ENCODE data around the gene COL9A1.

DNA sequence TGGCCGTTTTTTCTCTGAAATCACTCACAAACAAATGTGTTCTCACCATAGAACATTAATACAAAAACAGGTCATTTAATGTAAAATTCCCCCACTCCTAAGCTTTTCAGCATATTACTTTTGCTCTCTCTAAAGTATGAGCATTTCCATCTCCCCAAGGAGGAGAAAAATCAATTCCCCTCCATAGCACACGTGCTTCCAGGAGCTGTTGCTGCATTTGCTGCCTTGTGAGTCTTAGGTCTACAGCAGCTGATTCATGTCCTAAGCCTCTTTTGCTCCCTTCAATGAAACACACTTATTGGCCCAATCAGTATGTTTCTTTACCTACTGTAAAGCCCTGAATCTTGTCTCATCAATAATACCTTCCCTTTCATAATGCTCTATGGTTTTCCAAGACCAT is 6.4 kb upstream of the COL9A1 start:
- TF ChIP-seq YY1 (IDR thresholded peaks at IDR 0.05; ENCODE audit: low read depth) (no peak), GABPA (IDR thresholded peaks at IDR 0.05; ENCODE audit: low read depth) (no peak), CTCF (IDR thresholded peaks at IDR 0.05) (no peak), CHD2 (IDR thresholded peaks at IDR 0.05; ENCODE audit: low read length, partially characterized antibody) (no peak), TCF12 (IDR thresholded peaks at IDR 0.05) (no peak), USF2 (IDR thresholded peaks at IDR 0.05; ENCODE audit: borderline replicate concordance, low read depth, low read length) (no peak), NRF1 (IDR thresholded peaks at IDR 0.05; ENCODE audit: low read depth, low read length) (no peak)
- TF ChIP-seq, protein P1, sequence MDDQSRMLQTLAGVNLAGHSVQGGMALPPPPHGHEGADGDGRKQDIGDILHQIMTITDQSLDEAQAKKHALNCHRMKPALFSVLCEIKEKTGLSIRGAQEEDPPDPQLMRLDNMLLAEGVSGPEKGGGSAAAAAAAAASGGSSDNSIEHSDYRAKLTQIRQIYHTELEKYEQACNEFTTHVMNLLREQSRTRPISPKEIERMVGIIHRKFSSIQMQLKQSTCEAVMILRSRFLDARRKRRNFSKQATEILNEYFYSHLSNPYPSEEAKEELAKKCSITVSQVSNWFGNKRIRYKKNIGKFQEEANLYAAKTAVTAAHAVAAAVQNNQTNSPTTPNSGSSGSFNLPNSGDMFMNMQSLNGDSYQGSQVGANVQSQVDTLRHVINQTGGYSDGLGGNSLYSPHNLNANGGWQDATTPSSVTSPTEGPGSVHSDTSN (IDR thresholded peaks at IDR 0.05) = no peak
- TF ChIP-seq, protein P2, sequence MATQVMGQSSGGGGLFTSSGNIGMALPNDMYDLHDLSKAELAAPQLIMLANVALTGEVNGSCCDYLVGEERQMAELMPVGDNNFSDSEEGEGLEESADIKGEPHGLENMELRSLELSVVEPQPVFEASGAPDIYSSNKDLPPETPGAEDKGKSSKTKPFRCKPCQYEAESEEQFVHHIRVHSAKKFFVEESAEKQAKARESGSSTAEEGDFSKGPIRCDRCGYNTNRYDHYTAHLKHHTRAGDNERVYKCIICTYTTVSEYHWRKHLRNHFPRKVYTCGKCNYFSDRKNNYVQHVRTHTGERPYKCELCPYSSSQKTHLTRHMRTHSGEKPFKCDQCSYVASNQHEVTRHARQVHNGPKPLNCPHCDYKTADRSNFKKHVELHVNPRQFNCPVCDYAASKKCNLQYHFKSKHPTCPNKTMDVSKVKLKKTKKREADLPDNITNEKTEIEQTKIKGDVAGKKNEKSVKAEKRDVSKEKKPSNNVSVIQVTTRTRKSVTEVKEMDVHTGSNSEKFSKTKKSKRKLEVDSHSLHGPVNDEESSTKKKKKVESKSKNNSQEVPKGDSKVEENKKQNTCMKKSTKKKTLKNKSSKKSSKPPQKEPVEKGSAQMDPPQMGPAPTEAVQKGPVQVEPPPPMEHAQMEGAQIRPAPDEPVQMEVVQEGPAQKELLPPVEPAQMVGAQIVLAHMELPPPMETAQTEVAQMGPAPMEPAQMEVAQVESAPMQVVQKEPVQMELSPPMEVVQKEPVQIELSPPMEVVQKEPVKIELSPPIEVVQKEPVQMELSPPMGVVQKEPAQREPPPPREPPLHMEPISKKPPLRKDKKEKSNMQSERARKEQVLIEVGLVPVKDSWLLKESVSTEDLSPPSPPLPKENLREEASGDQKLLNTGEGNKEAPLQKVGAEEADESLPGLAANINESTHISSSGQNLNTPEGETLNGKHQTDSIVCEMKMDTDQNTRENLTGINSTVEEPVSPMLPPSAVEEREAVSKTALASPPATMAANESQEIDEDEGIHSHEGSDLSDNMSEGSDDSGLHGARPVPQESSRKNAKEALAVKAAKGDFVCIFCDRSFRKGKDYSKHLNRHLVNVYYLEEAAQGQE (IDR thresholded peaks at IDR 0.05; ENCODE audit: low read depth, low read length) = no peak
- TF ChIP-seq, protein P3, sequence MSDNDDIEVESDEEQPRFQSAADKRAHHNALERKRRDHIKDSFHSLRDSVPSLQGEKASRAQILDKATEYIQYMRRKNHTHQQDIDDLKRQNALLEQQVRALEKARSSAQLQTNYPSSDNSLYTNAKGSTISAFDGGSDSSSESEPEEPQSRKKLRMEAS (IDR thresholded peaks at IDR 0.05; ENCODE audit: low read depth) = no peak
